Neural progenitor cell (in vitro differentiated cells): Measurements from ENCODE around the gene FBLN1.

Experiments used
- CTCF ChIP-seq: fragments of 200-600 bp; sonication (generic); IDR thresholded peaks from 2 replicates; pipeline ENCODE4 v1.5.1; 2017; ENCODE audit warnings: antibody characterized with exemption, mild to moderate bottlenecking
- EZH2 ChIP-seq: fragments of 200-600 bp; sonication (generic); IDR thresholded peaks from 2 replicates; pipeline ENCODE4 v1.6.1; 2017; ENCODE audit warnings: antibody characterized with exemption, mild to moderate bottlenecking, moderate library complexity
- EZH2phosphoT487 ChIP-seq: fragments of 200-600 bp; sonication (generic); IDR thresholded peaks from 2 replicates; pipeline ENCODE4 v1.6.1; 2017; ENCODE audit warnings: antibody characterized with exemption

GRCh38 chr22:45483918-45484499 lies 18.7 kb upstream of the FBLN1 start:
- TF ChIP-seq EZH2phosphoT487, result no peak
- TF ChIP-seq CTCF, result no peak
- TF ChIP-seq EZH2, result no peak
